GM12878 (cell line): ENCODE measurements around the gene KCNQ1. TPM values are rescaled to one million over a fixed set of nuclear protein-coding genes. Genes with fewer than 3 reads are reported as not detected.

Experiments used
- ATAC-seq: fragments of 200-7000 bp; cut with Tn5 transposase; 3 replicates; pipeline ENCODE4 v1.9.1; 2020; ENCODE audit warnings: mild to moderate bottlenecking, moderate library complexity
- BruUV-seq: library from RNA; stranded (reverse); fragments of 400-500 nt; replicated peaks from 2 replicates; lab custom pipeline; 2021; lab: Mats Ljungman, UMichigan
- CTCF ChIA-PET: fragments of 300-600 bp; sonication (Branson Sonifier 250); formaldehyde crosslinking; extraction: SDS; loops from one replicate; lab custom pipeline; 2021; ENCODE audit warnings: inconsistent platforms; lab: Yijun Ruan, JAX
- POLR2A ChIA-PET: fragments of 350-600 bp; formaldehyde crosslinking; extraction: SDS; loops from one replicate; lab custom pipeline; 2021; ENCODE audit warnings: inconsistent platforms; lab: Charles Lee
- RAD21 ChIA-PET: fragments of 300-600 bp; sonication (Branson Sonifier 250); formaldehyde crosslinking; loops from one replicate; lab custom pipeline; 2023; ENCODE audit warnings: antibody characterized with exemption; ENCODE audit not compliant: unreplicated experiment; lab: Charles Lee
- SMC1A ChIA-PET: fragments of 300-600 bp; sonication (Branson Sonifier 250); formaldehyde crosslinking; loops from one replicate; lab custom pipeline; 2023; ENCODE audit not compliant: unreplicated experiment, uncharacterized antibody; lab: Charles Lee
- DNase-seq: peaks from one replicate; pipeline ENCODE4 v3.0.0-alpha.2; 2011; ENCODE audit warnings: low read depth, low spot score
- FAIRE-seq: peaks from 3 replicates; lab custom pipeline; 2011; peaks lifted over from hg19 to GRCh38; lab: Jason Lieb, UNC
- H2AFZ ChIP-seq: 2 replicates; pipeline ENCODE4 v1.6.0; 2011; ENCODE audit warnings: low read depth, low read length, control low read depth; ENCODE audit not compliant: control insufficient read depth
- H3K27ac ChIP-seq: 2 replicates; pipeline ENCODE4 v1.5.1; 2011; ENCODE audit warnings: control low read depth; ENCODE audit not compliant: control insufficient read depth, insufficient read depth
- H3K27me3 ChIP-seq, 2 experiments: replicated peaks in 1 of 2; 2 replicates each; pipeline versions ENCODE4 v1.6.0 to v1.6.1; 2011; ENCODE audit warnings: low read length in 1 of 2; ENCODE audit not compliant: control insufficient read depth in 2 of 2, insufficient read depth in 2 of 2
- H3K36me3 ChIP-seq, 2 experiments: 2 replicates each; pipeline ENCODE4 v1.5.1; 2011; ENCODE audit warnings: low read length in 1 of 2; ENCODE audit not compliant: control insufficient read depth in 2 of 2, insufficient read depth in 2 of 2
- H3K4me1 ChIP-seq: 2 replicates; pipeline ENCODE4 v1.6.1; 2011; ENCODE audit warnings: mild to moderate bottlenecking, low read length, moderate library complexity, mixed read lengths; ENCODE audit not compliant: control insufficient read depth, insufficient read depth
- H3K4me2 ChIP-seq: 2 replicates; pipeline ENCODE4 v1.6.0; 2011; ENCODE audit warnings: control low read depth; ENCODE audit not compliant: control insufficient read depth, insufficient read depth
- H3K4me3 ChIP-seq: fragments of 200-600 bp; sonication (generic); 2 replicates; pipeline ENCODE4 v1.5.1; 2016
- H3K79me2 ChIP-seq: 2 replicates; pipeline ENCODE4 v1.6.0; 2011; ENCODE audit warnings: low read length; ENCODE audit not compliant: control insufficient read depth, insufficient read depth
- H3K9ac ChIP-seq: 2 replicates; pipeline ENCODE4 v1.8.0; 2011; ENCODE audit warnings: low read length, control low read depth, mixed read lengths; ENCODE audit not compliant: control insufficient read depth, insufficient read depth
- H3K9me3 ChIP-seq: replicated peaks from 3 replicates; pipeline ENCODE4 v1.5.1; 2011; ENCODE audit warnings: mild to moderate bottlenecking, low read length; ENCODE audit not compliant: control insufficient read depth, insufficient read depth
- H4K20me1 ChIP-seq: 2 replicates; pipeline ENCODE4 v1.6.0; 2011; ENCODE audit not compliant: control insufficient read depth, insufficient read depth
- CREB1 ChIP-seq: IDR thresholded peaks from 2 replicates; pipeline ENCODE4 v1.6.1; 2012; ENCODE audit warnings: low read depth, mild to moderate bottlenecking, inconsistent platforms
- E2F8 ChIP-seq: fragments of 450-650 bp; IDR thresholded peaks from 2 replicates; pipeline ENCODE4 v1.6.1; 2018; ENCODE audit warnings: mild to moderate bottlenecking, low read depth, moderate library complexity; ENCODE audit not compliant: partially characterized antibody
- JUNB ChIP-seq: IDR thresholded peaks from 2 replicates; pipeline ENCODE4 v1.6.1; 2016; ENCODE audit warnings: antibody characterized with exemption, mild to moderate bottlenecking
- NFXL1 ChIP-seq: fragments of 450-650 bp; IDR thresholded peaks from 2 replicates; pipeline ENCODE4 v1.6.1; 2017; ENCODE audit warnings: antibody characterized with exemption, mild to moderate bottlenecking, borderline replicate concordance
- NR2C1 ChIP-seq: fragments of 450-650 bp; IDR thresholded peaks from 2 replicates; pipeline ENCODE4 v1.6.1; 2017; ENCODE audit warnings: antibody characterized with exemption, mild to moderate bottlenecking, moderate library complexity
- POU2F2 ChIP-seq: IDR thresholded peaks from 3 replicates; pipeline ENCODE4 v1.6.1; 2011; ENCODE audit warnings: low read depth, mild to moderate bottlenecking, low read length, borderline replicate concordance
- RELA ChIP-seq: fragments of 450-650 bp; IDR thresholded peaks from 2 replicates; pipeline ENCODE4 v1.8.0; 2014; ENCODE audit warnings: borderline replicate concordance; ENCODE audit not compliant: partially characterized antibody
- WGBS: methylation state at CpG from one replicate; pipeline ENCODE4 v1.1.6; 2016; ENCODE audit warnings: low lambda C conversion rate; ENCODE audit not compliant: insufficient replicate concordance, insufficient coverage; ENCODE audit errors: missing lambda C conversion rate; 5-methylcytosine and 5-hydroxymethylcytosine counted together
- in situ Hi-C: fragments of 300-500 bp; cut with MboI; formaldehyde crosslinking; loops from 9 replicates; pipeline ENCODE4 v1.14.3; 2018; ENCODE audit warnings: mixed read lengths
- intact Hi-C: fragments of 100-400 bp; cut with micrococcal nuclease; formaldehyde crosslinking; loops from one replicate; pipeline ENCODE4 v1.14.2; 2022; ENCODE audit not compliant: unreplicated experiment
- polyA plus RNA-seq, 11 experiments: library from polyadenylated mRNA; depleted of rRNA in 4 of 11; unstranded in 6 of 11; stranded (reverse) in 5 of 11; fragments of >200 nt; fragmentation: Nextera tagmentation in 4 of 11; fragmentation: Illumina TruSeq in 1 of 11; extraction: Ambion mirVana in 4 of 11; extraction: Trizol in 1 of 11; gene quantifications; 1 replicate in 1 of 11; 2 replicates in 10 of 11; pipeline versions ENCODE4 v1.2.1 to v1.2.3, GENCODE V29; 2011 to 2016; ENCODE audit warnings: inconsistent platforms in 2 of 11, missing spikeins in 2 of 11, low read depth in 1 of 11
- total RNA-seq, 4 experiments: library from RNA; depleted of rRNA in 3 of 4; stranded (reverse); fragments of >200 nt in 3 of 4; fragmentation: Illumina TruSeq in 1 of 4; extraction: Trizol in 1 of 4; gene quantifications; 2 replicates each; pipeline versions ENCODE4 v1.2.1 to v1.2.3, GENCODE V29; 2013 to 2021
- TF ChIP-seq, protein P1 (sequence below): fragments of 450-650 bp; formaldehyde crosslinking; IDR thresholded peaks from 2 replicates; pipeline ENCODE4 v1.5.0; 2022; ENCODE audit warnings: mild to moderate bottlenecking, missing genetic modification characterization
- TF ChIP-seq, protein P2 (sequence below): fragments of 150-350 bp; IDR thresholded peaks from 2 replicates; pipeline ENCODE4 v1.6.1; 2016; ENCODE audit warnings: low read depth, low read length
- TF ChIP-seq, protein P3 (sequence below): IDR thresholded peaks from 2 replicates; pipeline ENCODE4 v1.6.1; 2012; ENCODE audit warnings: mild to moderate bottlenecking, low read depth, low read length

Gene KCNQ1
- total and polyA plus RNA-seq, 10 of the 15 experiments (the other 5 are each of a cell fraction or from before 2014, with no cell fraction given) = 0.03 to 0.15 (median 0.12) TPM; not detected in 7

- no peaks in the 10 kb centered on the region for H4K20me1 ChIP-seq
- ChIA-PET POLR2A (no interaction called here), RAD21 (no interaction called here), CTCF (no interaction called here), SMC1A (no interaction called here)
- BruUV-seq = no TSS peak
- no peak overlapping the region for H3K4me3 ChIP-seq
- H3K4me1 ChIP-seq = no peaks in the 10 kb centered on the region
- FAIRE-seq = no peak
- no peak for ATAC-seq
- intact Hi-C loops = no loop called here
- no peaks in the 10 kb centered on the region for H3K9me3 ChIP-seq
- no peak for TF ChIP-seq E2F8
- no peak for TF ChIP-seq JUNB
- no peak for TF ChIP-seq RELA
- no peak for TF ChIP-seq CREB1
- TF ChIP-seq NR2C1 = no peak
- TF ChIP-seq, protein P1, sequence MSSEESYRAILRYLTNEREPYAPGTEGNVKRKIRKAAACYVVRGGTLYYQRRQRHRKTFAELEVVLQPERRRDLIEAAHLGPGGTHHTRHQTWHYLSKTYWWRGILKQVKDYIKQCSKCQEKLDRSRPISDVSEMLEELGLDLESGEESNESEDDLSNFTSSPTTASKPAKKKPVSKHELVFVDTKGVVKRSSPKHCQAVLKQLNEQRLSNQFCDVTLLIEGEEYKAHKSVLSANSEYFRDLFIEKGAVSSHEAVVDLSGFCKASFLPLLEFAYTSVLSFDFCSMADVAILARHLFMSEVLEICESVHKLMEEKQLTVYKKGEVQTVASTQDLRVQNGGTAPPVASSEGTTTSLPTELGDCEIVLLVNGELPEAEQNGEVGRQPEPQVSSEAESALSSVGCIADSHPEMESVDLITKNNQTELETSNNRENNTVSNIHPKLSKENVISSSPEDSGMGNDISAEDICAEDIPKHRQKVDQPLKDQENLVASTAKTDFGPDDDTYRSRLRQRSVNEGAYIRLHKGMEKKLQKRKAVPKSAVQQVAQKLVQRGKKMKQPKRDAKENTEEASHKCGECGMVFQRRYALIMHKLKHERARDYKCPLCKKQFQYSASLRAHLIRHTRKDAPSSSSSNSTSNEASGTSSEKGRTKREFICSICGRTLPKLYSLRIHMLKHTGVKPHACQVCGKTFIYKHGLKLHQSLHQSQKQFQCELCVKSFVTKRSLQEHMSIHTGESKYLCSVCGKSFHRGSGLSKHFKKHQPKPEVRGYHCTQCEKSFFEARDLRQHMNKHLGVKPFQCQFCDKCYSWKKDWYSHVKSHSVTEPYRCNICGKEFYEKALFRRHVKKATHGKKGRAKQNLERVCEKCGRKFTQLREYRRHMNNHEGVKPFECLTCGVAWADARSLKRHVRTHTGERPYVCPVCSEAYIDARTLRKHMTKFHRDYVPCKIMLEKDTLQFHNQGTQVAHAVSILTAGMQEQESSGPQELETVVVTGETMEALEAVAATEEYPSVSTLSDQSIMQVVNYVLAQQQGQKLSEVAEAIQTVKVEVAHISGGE = no peak
- TF ChIP-seq POU2F2 = no peak
- no peak for TF ChIP-seq NFXL1
- TF ChIP-seq, protein P2, sequence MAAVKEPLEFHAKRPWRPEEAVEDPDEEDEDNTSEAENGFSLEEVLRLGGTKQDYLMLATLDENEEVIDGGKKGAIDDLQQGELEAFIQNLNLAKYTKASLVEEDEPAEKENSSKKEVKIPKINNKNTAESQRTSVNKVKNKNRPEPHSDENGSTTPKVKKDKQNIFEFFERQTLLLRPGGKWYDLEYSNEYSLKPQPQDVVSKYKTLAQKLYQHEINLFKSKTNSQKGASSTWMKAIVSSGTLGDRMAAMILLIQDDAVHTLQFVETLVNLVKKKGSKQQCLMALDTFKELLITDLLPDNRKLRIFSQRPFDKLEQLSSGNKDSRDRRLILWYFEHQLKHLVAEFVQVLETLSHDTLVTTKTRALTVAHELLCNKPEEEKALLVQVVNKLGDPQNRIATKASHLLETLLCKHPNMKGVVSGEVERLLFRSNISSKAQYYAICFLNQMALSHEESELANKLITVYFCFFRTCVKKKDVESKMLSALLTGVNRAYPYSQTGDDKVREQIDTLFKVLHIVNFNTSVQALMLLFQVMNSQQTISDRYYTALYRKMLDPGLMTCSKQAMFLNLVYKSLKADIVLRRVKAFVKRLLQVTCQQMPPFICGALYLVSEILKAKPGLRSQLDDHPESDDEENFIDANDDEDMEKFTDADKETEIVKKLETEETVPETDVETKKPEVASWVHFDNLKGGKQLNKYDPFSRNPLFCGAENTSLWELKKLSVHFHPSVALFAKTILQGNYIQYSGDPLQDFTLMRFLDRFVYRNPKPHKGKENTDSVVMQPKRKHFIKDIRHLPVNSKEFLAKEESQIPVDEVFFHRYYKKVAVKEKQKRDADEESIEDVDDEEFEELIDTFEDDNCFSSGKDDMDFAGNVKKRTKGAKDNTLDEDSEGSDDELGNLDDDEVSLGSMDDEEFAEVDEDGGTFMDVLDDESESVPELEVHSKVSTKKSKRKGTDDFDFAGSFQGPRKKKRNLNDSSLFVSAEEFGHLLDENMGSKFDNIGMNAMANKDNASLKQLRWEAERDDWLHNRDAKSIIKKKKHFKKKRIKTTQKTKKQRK = no peak
- TF ChIP-seq, protein P3, sequence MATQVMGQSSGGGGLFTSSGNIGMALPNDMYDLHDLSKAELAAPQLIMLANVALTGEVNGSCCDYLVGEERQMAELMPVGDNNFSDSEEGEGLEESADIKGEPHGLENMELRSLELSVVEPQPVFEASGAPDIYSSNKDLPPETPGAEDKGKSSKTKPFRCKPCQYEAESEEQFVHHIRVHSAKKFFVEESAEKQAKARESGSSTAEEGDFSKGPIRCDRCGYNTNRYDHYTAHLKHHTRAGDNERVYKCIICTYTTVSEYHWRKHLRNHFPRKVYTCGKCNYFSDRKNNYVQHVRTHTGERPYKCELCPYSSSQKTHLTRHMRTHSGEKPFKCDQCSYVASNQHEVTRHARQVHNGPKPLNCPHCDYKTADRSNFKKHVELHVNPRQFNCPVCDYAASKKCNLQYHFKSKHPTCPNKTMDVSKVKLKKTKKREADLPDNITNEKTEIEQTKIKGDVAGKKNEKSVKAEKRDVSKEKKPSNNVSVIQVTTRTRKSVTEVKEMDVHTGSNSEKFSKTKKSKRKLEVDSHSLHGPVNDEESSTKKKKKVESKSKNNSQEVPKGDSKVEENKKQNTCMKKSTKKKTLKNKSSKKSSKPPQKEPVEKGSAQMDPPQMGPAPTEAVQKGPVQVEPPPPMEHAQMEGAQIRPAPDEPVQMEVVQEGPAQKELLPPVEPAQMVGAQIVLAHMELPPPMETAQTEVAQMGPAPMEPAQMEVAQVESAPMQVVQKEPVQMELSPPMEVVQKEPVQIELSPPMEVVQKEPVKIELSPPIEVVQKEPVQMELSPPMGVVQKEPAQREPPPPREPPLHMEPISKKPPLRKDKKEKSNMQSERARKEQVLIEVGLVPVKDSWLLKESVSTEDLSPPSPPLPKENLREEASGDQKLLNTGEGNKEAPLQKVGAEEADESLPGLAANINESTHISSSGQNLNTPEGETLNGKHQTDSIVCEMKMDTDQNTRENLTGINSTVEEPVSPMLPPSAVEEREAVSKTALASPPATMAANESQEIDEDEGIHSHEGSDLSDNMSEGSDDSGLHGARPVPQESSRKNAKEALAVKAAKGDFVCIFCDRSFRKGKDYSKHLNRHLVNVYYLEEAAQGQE = no peak
- WGBS = 17% methylated on average over 11 of the region's 11 CpGs
- no peaks in the 10 kb centered on the region for H3K79me2 ChIP-seq
- no peak for DNase-seq
- peaks cover 2 to 3% of the 10 kb centered on the region in 2 experiments; a peak in 3 of 4 replicates for H3K27me3 ChIP-seq
- H3K9ac ChIP-seq = no peak overlapping the region
- H2AFZ ChIP-seq = no peak overlapping the region
- no peak overlapping the region for H3K27ac ChIP-seq
- H3K36me3 ChIP-seq = no peaks in the 10 kb centered on the region
- in situ Hi-C loops = no loop called here
- no peak overlapping the region for H3K4me2 ChIP-seq
Observed at GRCh38 chr11:2718817-2719438, 274.1 kb downstream of the KCNQ1 start.
